HG02571 (cell line): Measurements from ENCODE around the gene B3GAT2.

Experiments
- ATAC-seq: cut with Tn5 transposase; IDR thresholded peaks from one replicate; pipeline ENCODE4 v1.9.1; 2021; ENCODE audit warnings: mild to moderate bottlenecking, moderate library complexity; ENCODE audit not compliant: unreplicated experiment

The B3GAT2 gene

DNA sequence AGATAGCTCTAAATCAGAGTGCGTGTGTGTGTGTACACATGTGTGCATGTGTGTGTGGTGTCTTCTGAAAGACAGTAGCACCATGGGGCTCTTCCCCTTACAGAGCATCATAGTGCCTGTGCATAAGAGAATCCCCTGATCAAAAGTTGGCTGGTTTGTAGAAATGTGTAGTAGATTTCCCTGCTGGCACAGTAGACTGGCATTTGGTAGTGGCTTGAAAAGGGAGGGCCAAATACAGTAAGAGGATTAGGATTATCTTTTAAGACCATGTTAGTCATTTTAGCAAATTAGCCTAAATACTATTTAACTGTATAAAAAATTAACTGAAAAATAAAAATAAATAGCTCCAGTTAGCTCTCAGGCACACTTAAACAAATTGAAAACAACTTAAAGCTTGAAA is 112.6 kb downstream of the B3GAT2 start:
- ATAC-seq = no peak

DNA sequence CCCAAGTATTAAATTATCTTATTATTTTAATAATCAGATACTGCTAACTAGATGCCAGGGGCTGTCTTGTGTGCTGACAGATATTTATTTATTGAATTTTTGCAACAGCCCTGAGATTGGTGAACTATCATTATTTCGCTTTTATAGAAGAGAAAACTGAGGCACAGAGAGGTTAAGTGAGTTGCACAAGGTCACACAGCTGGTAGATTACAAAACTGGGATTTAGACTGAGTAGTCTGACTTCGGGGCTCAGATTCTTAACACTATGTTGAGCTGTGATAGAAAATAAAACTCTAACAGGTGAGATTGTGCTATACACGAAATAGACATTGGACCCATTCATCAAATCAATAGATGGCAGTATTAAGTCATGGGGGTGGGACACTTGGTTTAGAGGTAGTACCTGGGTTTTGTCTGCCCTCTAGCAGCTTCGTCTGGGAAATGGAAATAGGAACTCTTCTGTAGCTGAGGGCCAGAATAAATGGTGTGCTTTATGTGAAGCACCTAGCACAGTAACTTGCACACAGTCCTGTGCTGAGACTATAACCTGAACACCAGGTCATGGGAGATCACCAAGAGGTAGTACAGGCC is 113.4 kb downstream of the B3GAT2 start:
- ATAC-seq = no peak

DNA sequence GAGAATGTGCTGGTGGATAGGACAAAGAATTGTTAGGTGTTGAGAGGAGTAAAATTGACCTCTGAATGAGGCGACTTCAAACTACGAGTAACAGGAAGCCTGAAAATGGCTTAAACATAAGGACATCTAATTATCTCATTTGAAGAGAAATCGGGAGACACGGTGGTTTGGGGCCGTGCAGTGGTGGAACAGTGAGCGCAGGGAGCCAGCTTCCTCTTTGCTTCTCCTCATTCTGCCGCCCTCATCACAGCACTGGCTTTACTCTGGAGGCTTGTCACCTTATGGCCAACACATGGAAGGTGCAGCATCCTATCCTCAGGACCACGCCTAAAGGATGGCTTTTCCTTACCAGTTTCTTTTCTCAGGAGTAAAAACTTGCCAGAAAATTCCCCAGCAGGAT is 114.3 kb downstream of the B3GAT2 start:
- no peak for ATAC-seq

DNA sequence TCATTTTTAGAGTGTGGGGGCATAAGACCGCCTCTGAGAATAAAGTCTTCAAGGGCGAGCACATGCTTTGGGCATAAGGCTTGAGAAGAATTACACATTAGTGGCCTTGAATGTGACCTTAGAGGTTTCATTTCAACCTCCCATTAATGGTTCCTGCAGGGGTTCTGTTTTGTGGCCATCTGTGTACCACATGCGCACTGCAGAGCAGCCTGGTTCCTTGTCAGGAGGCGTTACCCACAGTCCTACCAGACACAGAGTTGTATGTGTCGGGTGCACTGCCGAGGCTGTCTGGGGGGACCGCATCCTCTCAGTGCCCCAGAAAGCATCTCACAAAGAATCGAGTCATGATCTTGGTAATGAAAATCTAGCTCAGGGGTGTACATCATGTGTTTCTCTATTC is 115.7 kb downstream of the B3GAT2 start:
- no peak for ATAC-seq

DNA sequence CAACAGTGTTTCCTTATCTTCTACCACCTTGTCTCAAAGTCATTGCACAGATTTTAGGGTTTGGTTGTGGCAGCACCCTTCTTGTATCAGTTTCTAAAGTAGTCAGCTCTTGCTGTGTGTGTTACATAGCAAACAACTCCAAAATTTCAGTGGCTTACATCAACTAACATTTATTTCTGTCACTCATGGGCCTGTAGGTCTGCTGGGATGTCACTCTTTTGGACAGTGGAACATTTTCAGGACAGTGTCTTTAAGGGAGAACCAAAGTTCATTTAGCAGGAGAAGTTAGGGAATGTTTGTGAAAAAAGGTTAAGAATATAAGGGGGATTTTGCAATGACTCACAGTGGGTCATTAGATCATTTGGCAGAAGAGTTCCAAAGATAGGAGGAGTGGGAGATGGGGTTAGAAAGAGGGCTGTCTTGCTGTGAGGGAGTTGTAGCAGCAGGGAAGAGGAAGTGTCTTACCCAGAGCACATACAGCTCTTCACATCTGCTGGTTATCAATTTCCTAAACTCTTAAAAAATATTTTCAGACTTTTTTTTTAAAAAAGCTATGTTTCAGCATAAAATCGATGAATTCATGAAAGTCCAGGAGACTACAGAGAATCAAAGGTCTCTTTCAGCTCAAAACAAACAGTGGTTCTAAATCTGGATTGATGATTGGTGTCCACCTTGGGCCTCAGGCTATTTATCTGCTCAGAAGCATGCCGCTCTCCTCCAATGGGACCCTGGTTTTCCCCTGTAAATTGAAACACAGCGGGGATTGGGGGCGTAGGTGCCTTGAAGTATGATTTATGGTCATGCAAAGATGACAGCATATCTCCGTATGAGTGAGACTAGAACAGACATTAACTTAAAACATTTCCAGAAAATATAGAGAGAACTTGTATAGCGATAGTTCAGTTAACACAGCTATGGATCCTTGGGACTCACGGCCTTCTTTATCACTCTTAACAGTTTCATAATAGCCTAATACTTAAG is 117.3 kb downstream of the B3GAT2 start:
- ATAC-seq = no peak

DNA sequence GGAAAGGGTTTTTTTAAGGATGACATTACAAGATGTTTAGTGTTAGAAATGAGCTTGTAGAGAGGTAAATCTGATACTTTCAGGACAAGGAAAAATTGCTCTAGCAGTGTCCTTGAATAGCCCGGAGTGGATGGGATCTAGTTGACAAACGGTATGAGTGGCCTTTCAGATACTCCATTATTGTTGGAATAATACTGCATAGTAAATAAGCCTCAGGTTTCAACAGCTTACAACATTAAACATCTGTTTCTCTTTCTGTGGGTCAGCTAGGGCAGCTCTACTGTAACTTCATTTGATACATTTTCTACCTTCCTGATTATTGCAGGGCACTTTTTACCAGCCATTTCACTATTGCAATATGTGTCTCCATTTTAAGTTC is 118.0 kb downstream of the B3GAT2 start:
- no peak for ATAC-seq

DNA sequence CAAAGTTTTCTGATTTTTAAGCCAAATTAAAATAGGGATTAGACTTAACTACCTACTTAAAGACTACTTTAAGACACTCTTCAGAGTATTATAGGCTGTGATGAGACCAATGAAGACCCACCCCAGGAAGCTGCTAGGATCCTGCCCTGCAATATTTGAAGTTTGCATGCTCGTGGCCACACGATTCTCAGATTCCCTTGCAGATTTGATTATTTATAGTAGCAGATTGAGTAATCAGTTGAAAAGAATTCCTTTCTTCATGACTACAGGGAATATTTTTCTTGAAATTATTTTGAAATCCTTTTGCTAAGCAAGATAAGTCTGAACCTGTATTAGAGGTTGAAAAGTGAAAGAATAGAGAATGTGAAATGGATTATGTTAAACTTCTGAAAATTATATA is 122.3 kb downstream of the B3GAT2 start:
- ATAC-seq = no peak

DNA sequence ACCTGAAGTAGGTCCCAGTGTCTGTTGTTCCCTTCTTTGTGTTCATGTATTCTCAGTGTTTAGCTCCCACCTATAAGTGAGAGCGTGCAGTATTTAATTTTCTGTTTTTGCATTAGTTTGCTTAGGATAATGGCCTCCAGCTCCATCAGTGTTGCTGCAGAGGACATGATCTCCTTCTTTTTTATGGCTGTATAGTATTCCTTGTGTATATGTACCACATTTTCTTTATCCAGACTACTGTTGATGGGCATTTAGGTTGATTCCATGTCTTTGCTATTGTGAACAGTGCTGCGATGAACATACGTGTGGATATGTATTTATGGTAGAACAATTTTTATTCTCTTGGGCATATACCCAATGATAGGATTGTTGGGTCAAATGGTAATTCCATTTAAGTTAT is 125.4 kb downstream of the B3GAT2 start:
- no peak for ATAC-seq

DNA sequence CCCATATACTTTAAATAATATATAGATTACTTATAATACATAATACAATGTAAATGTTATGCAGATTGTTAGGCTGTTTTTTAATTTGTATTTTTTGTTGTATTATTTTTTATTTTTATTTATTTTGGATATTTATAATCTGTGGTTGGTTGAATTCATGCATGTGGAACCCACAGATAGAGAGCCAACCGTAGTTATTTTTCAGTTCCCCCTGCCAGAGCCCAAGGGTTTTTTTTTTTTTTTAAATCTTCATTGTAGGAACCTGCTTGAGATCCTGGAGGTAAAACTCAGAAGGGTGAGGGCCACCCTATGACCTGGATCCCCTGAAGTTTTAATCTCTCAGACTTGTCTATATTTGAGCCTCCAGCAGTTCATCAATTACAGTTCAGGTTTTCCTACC is 133.2 kb downstream of the B3GAT2 start:
- no peak for ATAC-seq

DNA sequence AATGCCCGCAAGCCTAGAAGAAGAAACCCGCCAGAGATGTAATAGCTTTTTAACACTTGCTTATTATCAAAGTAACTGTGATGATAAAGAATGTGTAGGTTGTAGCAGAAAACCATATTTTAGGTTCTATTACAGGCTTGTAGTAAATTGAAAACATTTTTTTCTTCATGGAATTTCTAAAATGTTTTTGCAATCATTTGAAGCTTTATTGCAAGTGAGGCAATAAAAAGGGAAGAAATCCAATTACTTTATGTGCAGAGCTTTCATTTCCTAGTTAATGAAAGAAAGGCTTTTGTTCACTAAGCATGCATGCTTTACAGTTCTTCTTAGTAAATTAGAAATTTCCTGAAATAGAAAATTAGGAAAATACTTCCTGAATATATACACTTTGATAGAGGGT is 135.1 kb downstream of the B3GAT2 start:
- ATAC-seq = no peak

DNA sequence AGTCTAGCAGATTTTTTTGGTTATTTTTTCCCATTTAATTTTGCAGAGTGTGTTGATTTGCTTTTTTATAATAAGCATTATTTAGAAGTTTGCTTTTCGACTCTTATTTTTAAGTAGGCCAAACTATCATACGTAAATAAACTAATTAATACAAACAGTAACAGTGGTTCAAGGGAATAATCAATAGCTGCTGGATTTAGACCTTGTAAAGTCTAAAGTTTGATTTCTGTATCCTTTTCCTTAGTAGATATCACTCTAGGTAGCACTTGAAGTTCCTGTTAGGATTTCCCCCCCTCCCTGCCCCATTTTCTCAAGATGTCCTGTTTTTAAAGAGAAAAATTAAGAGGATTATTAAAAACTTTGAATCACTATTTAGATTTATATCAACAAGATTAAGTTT is 136.1 kb downstream of the B3GAT2 start:
- no peak for ATAC-seq

DNA sequence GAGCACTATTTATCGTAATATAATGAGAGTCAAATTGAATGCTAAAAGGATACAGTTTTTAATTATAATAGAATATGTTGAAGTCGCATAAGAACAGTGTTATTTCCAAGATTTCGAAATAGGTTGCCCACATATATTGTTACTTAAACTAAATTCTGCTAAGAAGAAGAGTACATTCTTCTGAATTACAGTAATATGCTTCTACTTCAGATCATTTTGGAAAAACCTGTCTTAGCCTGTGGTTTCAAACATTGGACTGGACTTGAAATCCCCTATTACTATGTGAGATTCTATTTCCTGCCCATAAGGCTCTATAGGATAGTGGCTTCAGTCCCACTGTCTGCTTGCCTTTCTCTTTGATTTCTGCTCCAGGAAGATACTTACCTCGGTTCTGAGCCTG is 137.2 kb downstream of the B3GAT2 start:
- no peak for ATAC-seq

DNA sequence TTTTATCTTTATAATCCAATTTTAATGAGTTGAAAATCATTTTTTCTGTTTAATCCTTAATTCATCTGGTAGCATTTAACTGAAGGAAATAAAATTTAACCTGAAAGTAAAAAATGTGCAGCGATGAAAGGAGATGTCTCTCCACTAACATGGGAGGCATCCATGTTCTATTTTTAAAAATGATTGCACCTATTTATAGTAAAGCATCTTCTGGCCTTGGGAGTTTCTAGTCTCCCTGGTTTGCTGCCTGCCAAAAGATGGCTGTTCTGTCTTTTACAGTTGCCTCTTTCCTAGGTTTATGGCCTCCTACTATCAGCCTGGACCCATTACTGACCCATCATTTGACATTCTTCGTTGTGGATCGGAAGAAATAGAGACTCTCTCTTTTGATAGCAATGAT is 143.0 kb downstream of the B3GAT2 start:
- no peak for ATAC-seq

DNA sequence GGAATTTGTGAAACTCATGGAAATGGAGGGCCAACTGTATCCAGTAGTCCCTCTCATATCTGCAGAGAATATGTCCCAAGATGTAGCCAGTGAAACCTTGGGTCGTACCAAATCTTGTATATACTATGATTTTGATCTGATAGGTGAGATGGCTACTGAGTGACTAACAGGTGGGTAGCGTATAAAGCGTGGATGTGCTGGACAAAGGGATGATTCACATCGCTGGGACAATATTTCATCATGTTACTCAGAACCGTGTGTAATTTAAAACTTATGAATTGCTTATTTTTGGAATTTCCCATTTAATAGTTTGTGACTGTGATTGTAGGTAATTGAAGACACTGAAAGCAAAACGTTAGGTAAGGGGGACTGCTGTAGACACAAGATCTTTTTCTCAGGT is 145.1 kb downstream of the B3GAT2 start:
- no peak for ATAC-seq
